ENCODE data around the gene OAF. TPM values are rescaled to one million over a fixed set of nuclear protein-coding genes. Genes with fewer than 3 reads are reported as not detected.

Gene OAF
- polyA plus RNA-seq, 1 donor: 45.2 TPM

DNA sequence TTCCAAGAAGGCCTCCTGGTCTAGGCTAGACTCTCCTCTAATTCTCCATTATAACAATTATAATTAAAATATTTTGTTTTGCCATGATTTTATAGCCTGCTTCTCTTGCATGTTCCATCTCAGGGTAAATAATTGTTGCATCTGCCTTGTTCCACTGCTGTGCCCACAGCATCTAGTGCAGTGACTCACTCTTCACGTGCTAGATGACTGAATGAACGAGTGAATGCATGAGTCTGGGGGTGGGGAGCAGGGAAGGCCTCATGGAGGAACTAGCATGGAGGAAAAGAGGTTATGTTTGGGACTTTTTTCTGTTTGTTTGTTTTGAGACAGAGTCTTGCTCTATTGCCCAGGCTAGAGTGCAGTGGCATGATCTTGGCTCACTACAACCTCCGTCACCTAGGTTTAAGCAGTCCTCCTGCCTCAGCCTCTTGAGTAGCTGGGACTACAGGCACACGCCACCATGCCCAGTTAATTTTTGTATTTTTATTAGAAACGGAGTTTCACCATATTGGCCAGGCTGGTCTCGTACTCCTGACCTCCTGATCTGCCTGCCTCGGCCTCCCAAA, 5.2 kb upstream of the OAF start:
- DNase-seq: no peak

DNA sequence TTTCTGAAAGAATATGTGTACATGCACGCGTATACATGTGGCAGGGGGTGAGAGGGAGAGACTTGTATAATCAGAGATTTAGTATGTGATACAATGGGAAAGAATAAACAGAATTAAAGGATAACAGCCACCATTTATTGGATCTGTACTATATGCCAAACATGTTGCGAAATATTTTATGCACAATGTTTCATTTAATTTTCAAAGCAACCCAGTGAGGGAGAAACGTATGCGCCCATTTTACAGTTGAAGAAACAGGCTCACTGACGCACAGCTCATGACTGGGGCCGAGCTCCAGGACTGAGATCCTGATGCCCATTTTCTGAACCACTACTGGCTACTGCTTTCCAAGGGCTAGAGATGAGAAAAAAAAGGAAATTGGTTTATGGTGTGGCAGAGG, 3.3 kb upstream of the OAF start:
- no peak for DNase-seq

DNA sequence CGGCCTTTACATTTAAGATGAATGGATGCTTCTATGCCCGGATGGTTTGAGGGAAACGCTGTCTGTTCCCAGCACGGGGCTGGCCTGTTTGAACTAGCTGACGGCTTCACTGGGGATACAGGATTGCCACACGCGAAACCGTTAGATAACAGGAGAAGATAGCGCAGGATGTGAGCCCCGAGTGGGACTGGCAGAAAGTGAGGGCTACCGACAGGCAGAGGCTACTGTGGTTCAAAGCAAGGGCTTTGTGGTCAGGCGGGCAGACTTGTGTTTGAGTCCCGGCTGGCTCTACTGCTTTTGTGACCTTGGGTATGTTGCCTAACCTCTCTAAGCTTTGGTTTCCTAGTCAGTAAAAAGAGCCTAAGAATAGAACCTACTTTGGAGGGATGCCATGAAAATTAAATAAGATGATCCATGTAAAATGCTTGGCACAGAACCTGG, 2.8 kb upstream of the OAF start:
- no peak for DNase-seq

DNA sequence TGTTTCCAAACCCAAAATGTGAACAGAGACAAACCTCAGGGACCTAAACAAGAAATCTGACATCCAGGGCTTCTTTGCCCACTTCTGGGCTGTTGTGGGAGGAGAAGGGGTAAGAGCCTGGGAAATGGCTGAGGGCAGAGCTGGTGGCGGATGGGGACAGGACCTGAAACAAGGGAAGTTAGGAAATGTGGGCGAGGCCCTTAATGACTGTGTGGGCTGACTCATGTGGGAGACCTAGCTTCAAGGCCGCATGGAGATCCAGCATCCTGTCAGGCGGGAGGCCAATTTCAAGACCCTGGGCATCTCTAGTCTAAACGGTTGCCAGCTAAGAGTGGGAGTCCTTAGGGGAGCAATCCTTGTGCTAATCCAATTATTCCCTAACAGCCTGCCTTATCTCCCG, 2.1 kb upstream of the OAF start:
- no peak for DNase-seq

- DNase-seq: no peak
Observed at GRCh38 chr11:120209746-120210625, 846 bp upstream of the OAF start.

GRCh38 chr11:120211522-120212258, 858 bp downstream of the OAF start:
- no peak for DNase-seq

DNA sequence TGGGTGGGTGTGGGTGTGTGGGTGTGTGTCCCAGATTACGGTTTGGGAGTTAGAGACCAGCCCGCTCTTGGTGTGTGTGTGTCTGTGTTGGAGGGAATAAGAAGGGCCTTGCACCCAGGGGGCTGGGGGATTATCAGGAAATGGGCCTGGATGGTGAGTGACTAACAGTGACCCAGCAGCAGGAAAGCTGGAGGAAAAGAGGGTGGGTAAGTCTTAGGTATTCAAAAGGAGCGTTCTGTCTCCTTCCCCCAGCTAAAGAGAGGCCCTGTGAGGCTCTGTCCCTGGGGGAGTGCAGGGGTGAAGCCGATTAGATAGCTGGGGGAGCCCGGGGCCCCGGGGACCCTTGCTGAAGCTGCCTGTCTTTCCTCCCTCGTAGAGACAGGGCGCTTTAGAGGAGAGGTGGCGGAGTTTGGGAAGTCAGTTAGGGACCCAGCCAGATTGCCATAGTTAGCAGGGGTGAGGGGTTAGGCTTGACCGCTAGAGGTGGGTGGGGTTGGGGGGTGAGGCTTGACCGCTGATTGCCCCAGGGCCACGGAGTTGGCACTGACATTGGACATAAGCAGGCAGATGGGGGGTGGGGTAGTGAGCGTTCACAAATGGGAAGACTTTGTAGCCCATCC, 1.5 kb downstream of the OAF start:
- no peak for DNase-seq

DNA sequence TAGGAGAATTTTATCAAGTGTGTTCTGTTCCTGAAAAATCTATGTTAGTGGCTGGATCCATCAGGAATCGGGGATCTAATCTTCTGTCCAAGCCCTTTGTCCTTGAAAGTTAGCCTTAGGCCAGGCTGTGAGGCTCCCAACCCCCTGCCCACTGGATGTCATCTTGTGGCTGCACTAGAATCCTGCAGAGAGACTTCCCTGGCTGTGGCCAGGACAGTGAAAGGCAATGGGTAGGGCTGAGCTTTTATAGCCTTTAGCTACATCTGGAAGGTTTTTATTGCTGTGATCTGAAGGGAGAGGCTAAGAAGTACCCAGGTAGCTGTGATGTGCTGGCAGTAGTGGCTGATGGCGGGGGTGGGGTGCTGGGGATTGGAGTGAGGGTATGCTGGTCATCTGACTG, 2.1 kb downstream of the OAF start:
- DNase-seq: no peak

GRCh38 chr11:120214581-120214980, 3.7 kb downstream of the OAF start:
- no peak for DNase-seq

- no peak for DNase-seq
Observed at GRCh38 chr11:120215634-120216033, 4.8 kb downstream of the OAF start.

- no peak for DNase-seq
Observed at GRCh38 chr11:120216426-120217102, 5.7 kb downstream of the OAF start.

GRCh38 chr11:120217526-120217925, 6.7 kb downstream of the OAF start:
- no peak for DNase-seq

DNA sequence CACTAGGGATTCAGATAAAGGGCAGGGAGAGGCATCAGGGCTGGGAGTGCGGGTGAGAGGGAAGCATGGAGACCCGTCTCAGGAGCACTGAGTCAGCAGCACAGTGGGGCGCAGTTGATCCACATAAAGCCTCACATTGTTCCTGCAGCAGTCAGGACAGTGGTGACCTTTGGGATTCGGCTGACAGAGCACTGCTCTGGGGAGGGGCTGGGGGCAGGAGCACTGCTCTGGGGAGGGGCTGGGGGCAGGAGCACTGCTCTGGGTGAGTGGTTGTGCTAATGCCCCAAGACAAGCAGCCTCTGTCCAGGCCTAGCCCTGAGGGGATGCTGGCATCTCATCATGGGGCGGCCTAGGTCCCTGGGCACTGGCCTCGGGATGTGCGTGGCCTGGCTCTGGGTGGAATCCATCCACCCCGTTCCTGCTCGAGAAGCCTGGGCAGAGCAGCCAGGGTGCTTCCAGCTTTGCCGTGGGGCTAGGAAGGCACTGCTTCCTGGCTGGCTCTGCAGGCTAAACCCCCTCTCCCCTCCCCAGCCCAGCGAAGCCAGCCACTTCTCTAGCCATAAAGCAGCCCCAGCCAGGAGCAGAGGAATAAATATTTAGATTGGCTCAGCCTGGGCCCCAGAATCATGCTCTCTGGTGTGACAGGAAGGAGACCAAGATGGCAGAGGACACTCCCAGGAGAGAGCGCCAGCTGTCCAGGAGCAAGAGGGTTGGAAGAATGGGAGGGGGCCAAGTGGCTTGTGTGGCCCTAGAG, 7.3 kb downstream of the OAF start:
- no peak for DNase-seq

DNA sequence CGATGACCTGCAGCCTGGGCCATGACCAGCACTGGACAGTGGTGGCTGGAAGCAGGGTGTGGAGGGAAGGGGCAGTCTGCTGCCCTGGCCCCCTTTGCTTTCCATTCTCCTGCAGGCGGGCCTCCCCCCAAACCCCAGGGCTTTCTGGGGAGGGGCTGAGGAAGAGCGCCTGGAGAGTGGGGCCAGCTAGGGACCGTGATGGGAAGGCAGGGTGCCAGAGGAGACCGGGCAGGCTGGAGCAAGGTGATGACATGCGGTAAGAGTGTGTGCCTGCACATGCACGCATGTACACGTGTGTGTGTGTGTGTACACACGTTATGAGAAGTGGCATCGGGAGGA, 7.8 kb downstream of the OAF start:
- DNase-seq: no peak

DNA sequence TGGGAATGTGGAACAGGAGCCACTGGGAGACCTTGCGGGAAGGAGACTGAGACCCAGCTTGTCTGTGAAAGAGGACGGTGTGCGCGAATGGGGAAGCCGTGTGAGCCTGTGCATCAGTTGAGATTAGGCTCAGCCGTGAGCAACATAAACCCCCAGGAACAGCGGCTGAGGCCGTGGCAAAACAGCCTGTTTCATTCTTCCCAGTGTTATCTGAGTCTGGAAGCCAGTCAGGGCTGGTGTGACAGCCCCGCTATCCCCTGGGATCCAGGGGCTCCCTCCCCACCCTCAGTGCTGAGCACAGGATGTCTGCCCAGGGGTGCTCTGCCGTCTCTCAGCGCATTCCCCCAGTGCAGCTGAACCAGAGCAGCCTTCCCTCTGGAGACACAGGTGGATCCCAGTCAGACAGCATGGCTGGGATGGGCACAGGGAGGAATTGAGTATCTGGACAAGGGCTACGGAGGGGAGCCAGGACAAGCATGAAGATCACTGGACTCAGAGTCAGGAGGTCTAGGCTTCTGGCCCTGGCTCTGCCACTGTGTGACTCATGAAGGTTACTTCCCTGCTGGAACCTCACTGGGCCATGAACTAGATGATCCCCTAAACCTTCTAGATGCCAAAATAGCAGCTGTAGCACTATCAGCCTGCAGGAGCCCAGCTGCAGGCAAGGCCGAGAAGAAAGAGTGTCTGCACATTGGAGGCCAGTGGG, 8.6 kb downstream of the OAF start:
- no peak for DNase-seq

DNA sequence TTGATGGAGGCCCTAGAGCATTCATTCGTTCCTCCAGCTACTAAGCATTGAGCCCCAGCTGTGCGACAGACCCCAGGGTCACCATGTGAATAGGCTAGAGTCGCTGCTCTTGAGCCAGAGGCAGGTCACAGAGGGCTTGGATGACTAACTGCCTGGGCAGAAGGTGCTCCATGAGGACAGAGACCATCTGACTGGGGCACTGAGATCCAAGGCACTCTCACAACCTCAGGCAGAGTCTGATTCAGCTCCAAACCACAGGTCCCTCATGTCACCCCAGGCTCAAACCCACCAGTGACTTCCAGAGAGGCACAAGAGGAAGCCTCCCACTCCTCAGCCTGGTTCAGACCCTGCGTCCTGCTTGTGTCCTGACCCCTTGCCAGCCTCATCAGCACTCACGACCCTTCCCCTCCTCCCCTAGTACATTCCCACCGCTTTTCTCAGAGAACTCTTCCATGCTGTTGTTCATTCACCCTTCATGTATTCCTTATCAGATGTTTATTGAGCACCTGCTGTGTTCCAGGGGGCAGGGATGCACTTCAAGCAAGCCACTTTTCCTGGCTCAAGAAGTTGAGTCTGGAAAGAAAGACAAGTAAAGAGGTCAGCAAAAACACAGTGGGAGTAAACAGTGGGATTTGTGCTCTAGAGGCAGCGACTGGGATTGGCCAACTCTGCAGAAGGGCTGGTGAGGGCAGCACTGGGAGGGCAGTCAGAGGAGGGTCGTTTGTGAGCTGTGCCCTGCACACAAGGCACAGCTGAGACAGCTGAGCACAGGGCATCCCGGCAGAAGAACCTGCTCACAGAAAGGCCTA, 9.3 kb downstream of the OAF start:
- no peak for DNase-seq

DNA sequence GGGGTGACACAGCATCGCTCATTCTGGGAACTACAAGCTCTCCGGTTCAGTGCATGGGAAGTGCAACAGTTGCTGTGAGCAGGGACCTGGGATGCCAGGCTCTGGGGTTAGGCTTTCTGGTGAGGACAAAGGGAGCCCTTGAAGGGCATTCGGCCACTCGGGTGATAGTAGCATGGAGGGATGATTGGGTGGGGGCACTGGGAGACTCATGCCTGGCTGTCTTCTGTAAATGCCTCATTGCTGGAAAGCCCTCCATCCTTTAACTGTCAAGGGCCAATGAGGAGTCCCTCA, 9.9 kb downstream of the OAF start:
- DNase-seq: no peak

- no peak for DNase-seq
Observed at GRCh38 chr11:120221115-120221752, 10.4 kb downstream of the OAF start.

DNA sequence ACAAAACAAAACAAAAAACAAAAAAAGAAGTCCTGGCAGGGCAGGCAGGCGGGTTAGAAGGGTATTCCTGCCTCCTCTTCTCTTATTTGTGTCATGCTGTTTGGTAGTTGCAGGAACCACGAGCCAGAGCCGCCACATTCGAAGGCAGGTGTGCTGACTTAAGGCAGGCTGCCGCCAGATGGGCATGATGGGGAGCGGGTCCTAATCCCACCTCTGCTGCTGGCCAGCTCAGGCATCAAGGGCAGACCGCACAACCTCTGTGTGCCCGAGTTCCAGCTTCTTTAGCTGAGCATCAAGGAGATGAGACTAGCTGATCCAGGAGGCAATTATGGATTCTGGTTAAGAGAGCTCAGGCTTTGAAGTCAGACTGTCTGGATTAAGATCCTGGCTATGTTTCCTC, 12.1 kb downstream of the OAF start:
- DNase-seq: no peak

GRCh38 chr11:120223793-120224192, 13.0 kb downstream of the OAF start:
- no peak for DNase-seq

Measured in hindlimb muscle (tissue), 1 donor.